Ecto neural progenitor cell (in vitro differentiated cells): Measurements from ENCODE around the gene OLFM3.
A peak's percentile ranks its signal among the peaks of the same experiment; 100 is the strongest.

Experiments used
- DNase-seq: peaks from one replicate; pipeline ENCODE4 v3.0.0-alpha.2; 2018; ENCODE audit warnings: low spot score

Gene OLFM3

DNA sequence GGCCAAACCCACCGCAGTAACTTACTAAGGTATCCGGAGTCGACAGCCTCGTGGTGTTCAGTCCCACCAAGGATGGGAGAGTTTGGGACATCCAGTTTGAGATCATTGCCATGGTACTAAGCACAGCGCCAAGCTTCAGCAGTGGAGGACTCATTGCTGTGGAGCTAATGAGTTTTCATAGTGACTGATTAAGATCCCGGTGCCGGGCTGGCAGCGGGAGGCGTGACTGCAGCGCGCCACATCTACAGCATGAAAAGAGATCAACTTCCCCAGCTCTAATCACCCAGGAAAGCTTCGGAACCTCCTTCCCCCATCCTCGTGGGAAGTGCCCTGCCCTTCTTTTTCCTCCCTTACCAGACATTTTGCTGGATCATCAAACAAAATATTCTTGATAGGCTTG is 149.9 kb downstream of the OLFM3 start:
- peak; percentile 74 for DNase-seq

DNA sequence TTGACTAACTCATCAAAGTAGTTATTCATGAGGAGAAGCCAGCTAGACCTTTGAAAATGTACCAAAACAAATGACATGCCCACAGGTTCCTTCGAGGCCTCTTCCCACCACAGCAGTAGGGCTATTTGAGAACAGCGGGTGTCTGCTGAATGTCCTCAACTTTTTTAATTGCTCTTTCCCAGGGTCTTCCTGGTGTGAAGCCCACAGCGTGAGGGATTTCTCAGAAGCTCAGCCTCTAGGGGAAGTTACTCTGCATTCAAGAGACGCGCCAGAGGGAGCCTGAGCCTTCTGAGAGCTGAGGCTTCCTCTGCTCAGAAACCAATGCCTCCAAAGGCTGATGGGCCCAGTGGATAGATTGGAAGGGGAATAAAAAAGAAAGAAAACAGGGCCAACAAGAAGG is 153.6 kb downstream of the OLFM3 start:
- DNase-seq = peak; percentile 60

DNA sequence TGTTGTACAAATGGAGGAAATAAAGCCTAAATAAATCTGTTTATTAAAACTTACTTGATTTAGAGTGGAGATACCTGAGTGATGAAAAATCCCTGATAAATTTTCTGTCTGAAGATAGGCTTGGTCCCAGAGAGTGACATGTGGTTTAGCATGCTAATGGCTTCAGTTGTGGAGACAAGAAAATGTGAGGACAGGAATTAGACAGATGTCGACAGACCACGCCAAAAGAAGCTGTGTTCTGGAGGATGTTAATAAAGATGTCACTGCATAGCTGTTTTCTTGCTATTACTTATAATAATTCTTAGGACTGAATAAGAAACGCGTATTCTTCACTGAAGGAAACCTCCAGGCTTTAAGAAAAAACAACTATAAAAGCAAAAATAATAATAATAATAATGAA is 154.9 kb downstream of the OLFM3 start:
- DNase-seq = no peak

DNA sequence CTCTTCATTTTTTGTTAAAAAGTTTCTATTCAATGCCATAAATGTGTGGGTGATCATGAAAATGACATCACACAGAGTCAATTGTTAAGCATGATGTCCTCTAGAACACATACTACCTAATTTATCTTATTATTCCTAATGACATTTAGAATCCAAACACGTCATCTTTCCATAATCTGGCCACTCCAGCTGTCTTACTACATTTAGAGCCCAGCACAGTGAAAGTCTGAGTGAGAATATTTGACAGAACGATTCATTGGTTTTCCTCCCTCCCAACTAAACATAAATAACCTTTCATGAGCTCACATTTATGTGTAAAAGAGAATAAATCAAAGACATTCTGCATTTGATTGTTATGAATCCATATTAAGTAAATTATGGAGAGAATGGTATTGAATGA is 160.7 kb downstream of the OLFM3 start:
- no peak for DNase-seq

GRCh38 chr1:101833312-101833711 is 163.4 kb downstream of the OLFM3 start:
- DNase-seq = no peak

DNA sequence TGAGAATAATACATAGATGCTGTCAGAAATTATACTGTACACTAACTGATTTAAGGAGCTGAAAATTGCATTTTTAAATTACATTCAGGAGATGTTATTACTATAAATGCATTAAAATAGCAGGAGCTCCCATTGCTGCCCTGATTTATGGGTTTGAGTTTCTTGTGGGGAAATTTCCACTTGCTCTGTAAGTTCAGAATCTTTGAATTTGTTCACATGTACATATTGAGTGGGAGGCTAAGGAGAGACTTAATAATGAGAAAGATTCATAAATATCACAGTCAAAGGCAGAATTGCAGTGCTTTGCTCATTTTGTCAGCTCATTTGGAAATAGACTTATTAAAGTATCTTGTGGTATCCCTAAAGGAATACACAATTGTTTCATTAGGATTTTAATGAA is 170.3 kb downstream of the OLFM3 start:
- no peak for DNase-seq

GRCh38 chr1:101820071-101820470 is 176.7 kb downstream of the OLFM3 start:
- no peak for DNase-seq

GRCh38 chr1:101816262-101816661 is 180.5 kb downstream of the OLFM3 start:
- no peak for DNase-seq

- no peak for DNase-seq
Observed at GRCh38 chr1:101798417-101798816, 198.3 kb downstream of the OLFM3 start.

GRCh38 chr1:101797722-101798121 is 199.0 kb downstream of the OLFM3 start:
- DNase-seq = no peak

DNA sequence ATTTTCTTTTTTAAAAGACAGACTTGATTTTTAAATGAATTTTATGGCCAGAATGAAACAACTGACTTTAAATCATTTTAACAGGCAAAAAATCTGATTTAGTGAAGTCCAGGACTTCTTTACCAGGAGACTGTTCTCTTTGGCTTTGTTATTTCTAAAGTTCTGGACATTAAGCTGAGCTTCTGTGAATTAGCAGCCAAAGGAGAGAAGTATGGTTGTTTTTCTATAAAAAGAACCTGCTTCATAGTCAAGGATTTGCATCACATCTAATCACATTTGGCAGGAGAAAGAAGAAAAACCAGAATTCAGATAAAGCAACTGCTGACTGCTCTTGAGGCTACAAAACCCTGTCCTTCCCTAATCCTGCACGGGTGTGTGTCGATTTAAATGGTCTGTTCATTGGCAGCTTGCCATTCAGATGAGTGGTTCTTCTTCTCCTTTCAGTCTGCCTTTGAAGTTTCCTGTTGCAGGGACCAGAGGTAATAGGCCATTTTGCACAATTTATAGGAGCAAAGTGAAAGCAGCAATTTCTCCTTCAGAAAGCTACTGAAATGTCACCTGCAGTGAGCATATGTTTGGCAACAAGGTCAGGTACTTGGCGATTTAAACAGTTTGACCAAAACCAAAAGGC is 215.4 kb downstream of the OLFM3 start:
- DNase-seq = peak; percentile 43

DNA sequence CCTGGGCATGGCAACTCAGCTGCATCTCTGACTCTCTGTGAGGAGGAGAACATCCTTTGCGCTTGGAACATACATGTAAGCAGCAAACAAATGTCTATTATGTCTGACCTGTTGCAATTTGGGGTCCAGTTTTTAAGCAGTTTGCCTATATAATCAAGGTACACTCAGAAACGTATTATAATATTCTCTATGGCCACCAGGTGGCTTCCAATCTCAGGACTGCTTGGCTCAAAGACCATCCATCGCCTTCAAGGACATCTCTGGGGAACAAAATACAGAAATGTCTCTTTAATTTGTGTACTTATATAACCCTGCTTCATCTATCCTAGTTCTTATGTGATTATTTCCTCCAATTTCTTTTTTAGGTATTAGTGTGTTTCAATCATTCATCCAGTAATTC is 227.2 kb downstream of the OLFM3 start:
- DNase-seq = no peak

DNA sequence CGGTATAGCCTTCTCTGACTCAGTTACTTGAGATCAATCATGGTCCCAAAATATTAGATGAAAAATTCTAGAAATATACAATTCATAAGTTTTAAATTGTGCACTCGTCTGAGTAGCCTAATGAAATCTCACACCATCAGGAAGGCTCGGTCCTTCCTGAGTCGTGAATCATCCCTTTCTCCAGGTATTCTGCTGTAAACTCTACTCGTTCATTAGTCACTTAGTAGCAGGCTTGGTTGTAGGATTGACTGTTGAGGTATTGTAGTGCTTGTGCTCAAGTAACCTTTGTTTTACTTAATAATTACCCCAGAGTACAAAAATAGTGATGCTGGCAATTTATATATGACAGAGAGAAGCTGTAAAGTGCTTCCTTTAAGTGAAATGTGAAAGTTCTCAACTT is 238.7 kb downstream of the OLFM3 start:
- DNase-seq = no peak

- no peak for DNase-seq
Observed at GRCh38 chr1:101756411-101756810, 240.3 kb downstream of the OLFM3 start.
